Heart right ventricle (tissue), 16 donors: ENCODE measurements around the gene EGFR. TPM values are rescaled to one million over a fixed set of nuclear protein-coding genes. Genes with fewer than 3 reads are reported as not detected.
A peak's percentile ranks its signal among the peaks of the same experiment; 100 is the strongest.

Experiments used
- ATAC-seq, 8 donors: fragments of 200-7000 bp; cut with Tn5 transposase; one replicate each; pipeline ENCODE4 v1.9.1; 2020; ENCODE audit warnings: mild to moderate bottlenecking in 8 of 8, moderate library complexity in 8 of 8, moderate number of reproducible peaks in 1 of 8
- DNase-seq, 2 donors: peaks; one replicate each; pipeline ENCODE4 v3.0.0-alpha.2; 2020
- H3K27ac ChIP-seq, 10 donors: fragments of 200-600 bp; sonication (generic) in 2 of 10; one replicate each; pipeline versions ENCODE4 v1.5.0 to v1.8.0; 2020 to 2022; ENCODE audit warnings: mild to moderate bottlenecking in 3 of 10
- H3K27me3 ChIP-seq, 7 donors: fragments of 200-600 bp; one replicate each; pipeline ENCODE4 v1.8.0; 2021 to 2022; ENCODE audit warnings: mild to moderate bottlenecking in 2 of 7
- H3K36me3 ChIP-seq, 9 donors: fragments of 200-600 bp; sonication (generic) in 1 of 9; one replicate each; pipeline versions ENCODE4 v1.5.0 to v1.8.0; 2020 to 2022; ENCODE audit warnings: mild to moderate bottlenecking in 2 of 9
- H3K4me1 ChIP-seq, 9 donors: fragments of 200-600 bp; sonication (generic) in 1 of 9; one replicate each; pipeline versions ENCODE4 v1.5.0 to v1.8.0; 2020 to 2022; ENCODE audit warnings: mild to moderate bottlenecking in 4 of 9
- H3K4me3 ChIP-seq, 10 donors: fragments of 200-600 bp; sonication (generic) in 2 of 10; one replicate each; pipeline versions ENCODE4 v1.5.0 to v1.8.0; 2020 to 2022; ENCODE audit warnings: mild to moderate bottlenecking in 7 of 10, moderate library complexity in 2 of 10
- H3K9me3 ChIP-seq, 11 donors: fragments of 200-600 bp in 10 of 11; sonication (generic) in 2 of 11; one replicate each; pipeline versions ENCODE4 v1.5.0 to v1.8.0; 2013 to 2022; ENCODE audit warnings: mild to moderate bottlenecking in 2 of 11, control low read depth in 1 of 11, moderate library complexity in 1 of 11
- WGBS, 2 donors: extraction: QIAGEN DNeasy Blood & Tissue Kit; methylation state at CpG; one replicate each; pipeline ENCODE4 v1.1.7; 2013; ENCODE audit warnings: inconsistent platforms in 1 of 2; 5-methylcytosine and 5-hydroxymethylcytosine counted together
- intact Hi-C, 10 donors: fragments of 100-400 bp; cut with DNase I; formaldehyde crosslinking; loops; one replicate each; pipeline versions ENCODE4 v1.11.1 to v1.14.2; 2022
- polyA plus RNA-seq, 2 donors: library from polyadenylated mRNA; stranded (reverse); fragments of 200-250 nt; gene quantifications; one replicate each; pipeline ENCODE4 v1.2.3, GENCODE V29; 2013
- total RNA-seq, 10 donors: library from RNA; stranded (reverse); fragmentation: NEBNext Ultra II Directional in 3 of 10; extraction: Animal tissue kit (Norgen Biotek cat#: 25700) in 3 of 10; gene quantifications; one replicate each; pipeline versions ENCODE4 v1.2.1 to v1.2.4, GENCODE V29; 2021 to 2023
- TF ChIP-seq, protein P1 (sequence below), 9 donors: fragments of 200-600 bp; sonication (generic) in 2 of 9; IDR thresholded peaks; one replicate each; pipeline versions ENCODE4 v1.5.0 to v1.8.0; 2021 to 2022; ENCODE audit warnings: antibody characterized with exemption in 9 of 9, mild to moderate bottlenecking in 5 of 9, moderate library complexity in 1 of 9
- donor health status: Arrhythmogenic right ventricular cardiomyopathy.
- donor health status: ischemic (EF 13 %, LVEDD 7.1; RV severe dilation, severe dysfunction).
- donor health status: healthy with polysubstance abuse.
- donor health status: DM: no; HTN: yes; CAD: no.
- donor health status: DM: no; HTN: no; CAD: no.
- donor health status: ischemic (EF 25% LVEDD 6.9; RV normal size, moderate dysfunction).
- donor health status: ischemic (EF 25% LVEDD 5.7; RV mildly dilated, moderate dysfunction).
- donor health status: healthy.
- donor health status: DM: yes; HTN: yes; CAD: no.
- donor health status: Ischemic cardiomyopathy.
- donor health status: ischemic (EF 35%, LVEDD 5.7; RV mildly dilated, moderate dysfunction).
- donor health status: nonischemic (EF 11% LVEDD 7.7; RV severe dilation, severe dysfunction).
- donor health status: DM: yes; HTN: yes; CAD: no.
- donor health status: PGD.
- donor health status: ischemic (EF 29% LVEDD 5.4; RV normal size, mild dysfunction).
- donor health status: nonischemic (EF 23%, LVEDD 6.1; RV moderate dilation, normal function).

EGFR gene
- total and polyA plus RNA-seq, 12 donors = 1.9 to 13.5 (median 7.6) TPM

DNA sequence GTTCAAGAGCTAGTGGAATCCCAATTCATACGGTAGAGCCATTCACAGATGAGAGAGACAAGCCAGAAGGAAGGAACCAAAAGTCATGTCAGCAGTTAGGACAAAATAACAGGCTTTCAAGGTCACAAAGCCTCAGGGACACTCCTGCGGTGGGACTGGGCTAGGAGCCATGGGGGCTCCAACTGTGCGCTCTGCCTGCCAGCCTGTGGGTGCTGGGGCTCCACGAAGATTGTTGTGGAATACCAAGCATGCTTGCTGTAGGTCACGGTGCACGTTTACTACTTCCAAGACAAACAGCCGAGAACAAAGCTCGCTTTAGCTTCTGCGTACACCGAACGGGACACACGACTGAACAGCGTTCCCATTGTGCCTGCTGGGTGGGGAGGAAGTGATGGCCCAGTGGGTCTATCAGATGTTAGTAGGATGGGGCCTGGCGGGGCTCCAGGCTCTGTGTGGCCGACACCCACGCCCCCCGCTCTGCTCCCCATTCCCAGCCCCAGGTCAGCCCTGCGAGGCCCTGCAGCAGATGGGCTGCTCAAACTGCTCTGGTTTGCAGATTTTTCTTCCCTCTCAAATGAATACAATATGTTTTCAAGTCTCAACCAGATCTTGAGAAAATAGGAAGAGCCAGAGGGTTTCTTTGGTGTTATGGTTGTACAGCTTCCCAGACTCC is 158.9 kb downstream of the EGFR start:
- peak; percentile 49 to 66 for DNase-seq
- WGBS, 2 donors = 37 to 52% methylated on average over 18 of the region's 18 CpGs
- peaks cover 0 to 71% (median 5%) of the 10 kb centered on the region in 9 donors for H3K36me3 ChIP-seq

GRCh38 chr7:55178292-55178862 is 159.6 kb downstream of the EGFR start:
- intact Hi-C loops = loop anchor here in 1 of 10 donors (5.0 kb wide), 1 partner anchor 41 kb away; no protein-coding TSS in a partner anchor
- H3K36me3 ChIP-seq = peaks cover 0 to 71% (median 5%) of the 10 kb centered on the region in 9 donors
- WGBS, 2 donors = 89 to 90% methylated on average over 8 of the region's 8 CpGs
- no peak for DNase-seq
- no peak overlapping the region for H3K4me3 ChIP-seq
- peak in 3 of 8 donors; percentile 4 to 13 (median 11) for ATAC-seq
- TF ChIP-seq, protein P1, sequence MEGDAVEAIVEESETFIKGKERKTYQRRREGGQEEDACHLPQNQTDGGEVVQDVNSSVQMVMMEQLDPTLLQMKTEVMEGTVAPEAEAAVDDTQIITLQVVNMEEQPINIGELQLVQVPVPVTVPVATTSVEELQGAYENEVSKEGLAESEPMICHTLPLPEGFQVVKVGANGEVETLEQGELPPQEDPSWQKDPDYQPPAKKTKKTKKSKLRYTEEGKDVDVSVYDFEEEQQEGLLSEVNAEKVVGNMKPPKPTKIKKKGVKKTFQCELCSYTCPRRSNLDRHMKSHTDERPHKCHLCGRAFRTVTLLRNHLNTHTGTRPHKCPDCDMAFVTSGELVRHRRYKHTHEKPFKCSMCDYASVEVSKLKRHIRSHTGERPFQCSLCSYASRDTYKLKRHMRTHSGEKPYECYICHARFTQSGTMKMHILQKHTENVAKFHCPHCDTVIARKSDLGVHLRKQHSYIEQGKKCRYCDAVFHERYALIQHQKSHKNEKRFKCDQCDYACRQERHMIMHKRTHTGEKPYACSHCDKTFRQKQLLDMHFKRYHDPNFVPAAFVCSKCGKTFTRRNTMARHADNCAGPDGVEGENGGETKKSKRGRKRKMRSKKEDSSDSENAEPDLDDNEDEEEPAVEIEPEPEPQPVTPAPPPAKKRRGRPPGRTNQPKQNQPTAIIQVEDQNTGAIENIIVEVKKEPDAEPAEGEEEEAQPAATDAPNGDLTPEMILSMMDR (IDR thresholded peaks at IDR 0.05) = no peak
- peaks cover 0 to 37% (median 15%) of the 10 kb centered on the region in 9 donors for H3K4me1 ChIP-seq
- H3K27me3 ChIP-seq = no peaks in the 10 kb centered on the region
- no peaks in the 10 kb centered on the region for H3K9me3 ChIP-seq
- H3K27ac ChIP-seq = peak overlapping the region in 7 of 10 donors; percentile 13 to 80 (median 54)

More for the DNA sequence above, 158.9 kb downstream of the EGFR start:
- Histone ChIP-seq H3K9me3 (no peaks in the 10 kb centered on the region), H3K27ac (peak overlapping the region; percentile 7 to 80 (median 52)), H3K4me1 (peaks cover 0 to 37% (median 15%) of the 10 kb centered on the region in 9 donors), H3K4me3 (no peak overlapping the region), H3K27me3 (no peaks in the 10 kb centered on the region)
- intact Hi-C loops = loop anchor here in 1 of 10 donors (5.0 kb wide), 1 partner anchor 40 kb away; no protein-coding TSS in a partner anchor
- peak; percentile 58 to 86 (median 73) for ATAC-seq
- TF ChIP-seq, protein P1 (IDR thresholded peaks at IDR 0.05) = no peak

GRCh38 chr7:55178863-55179773 is 160.3 kb downstream of the EGFR start:
- peaks cover 0 to 37% (median 15%) of the 10 kb centered on the region in 9 donors for H3K4me1 ChIP-seq
- TF ChIP-seq, protein P1 (IDR thresholded peaks at IDR 0.05) = no peak
- DNase-seq (no peak), ATAC-seq (no peak)
- no peak overlapping the region for H3K4me3 ChIP-seq
- 84 to 85% methylated on average over 18 of the region's 18 CpGs for WGBS, 2 donors
- no peaks in the 10 kb centered on the region for H3K9me3 ChIP-seq
- peaks cover 0 to 70% (median 1%) of the 10 kb centered on the region in 9 donors for H3K36me3 ChIP-seq
- intact Hi-C loops = loop anchor here in 1 of 10 donors (5.0 kb wide), 1 partner anchor 42 kb away; no protein-coding TSS in a partner anchor
- H3K27ac ChIP-seq = peak overlapping the region in 3 of 10 donors; percentile 11 to 80 (median 54)
- H3K27me3 ChIP-seq = no peaks in the 10 kb centered on the region
